ENCODE measurements around the gene ZC3H4. TPM values are rescaled to one million over a fixed set of nuclear protein-coding genes. Genes with fewer than 3 reads are reported as not detected.

ZC3H4 gene
- total and polyA plus RNA-seq, 10 of the 15 experiments (the other 5 are each of a cell fraction or from before 2014, with no cell fraction given) = 5.1 to 86.3 (median 15.5) TPM

DNA sequence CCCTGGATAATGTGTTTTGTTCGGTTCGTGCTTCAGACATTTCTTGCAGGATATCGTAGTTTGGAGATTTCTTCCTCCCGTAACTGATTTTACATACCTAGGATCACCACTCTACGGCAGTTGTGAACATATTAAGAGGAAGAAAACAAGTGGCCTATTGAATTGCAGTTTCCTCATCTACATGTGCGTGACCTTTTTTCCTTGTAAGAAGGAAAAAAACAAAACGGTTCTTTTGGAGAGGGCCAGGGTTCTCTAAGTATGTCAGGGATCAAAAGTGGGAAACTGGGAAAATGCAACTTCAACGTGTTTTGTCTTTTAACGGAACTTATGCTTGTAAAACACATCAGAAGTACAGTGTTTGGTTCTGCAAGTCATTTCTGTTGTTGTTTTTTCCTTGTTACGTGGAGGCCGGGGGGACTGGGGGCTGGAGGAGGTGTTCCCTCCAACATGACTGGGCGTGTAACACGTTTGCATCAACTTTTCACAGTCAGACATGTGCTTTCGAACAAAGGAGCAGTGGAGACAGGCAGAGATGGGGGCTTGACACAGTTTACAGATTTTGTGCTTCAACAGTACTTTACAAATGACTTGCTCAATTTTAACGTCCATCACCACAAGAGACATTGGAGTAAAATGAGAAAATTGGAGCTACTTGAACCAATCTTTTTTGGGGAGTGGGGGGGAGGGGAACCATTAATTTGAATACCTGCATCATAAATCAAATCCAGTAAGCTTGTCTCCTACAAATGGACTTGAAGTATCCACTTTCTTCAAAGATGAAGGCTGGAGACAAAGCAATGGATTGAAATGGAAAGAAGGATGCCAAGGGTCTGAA, 3.8 kb downstream of the ZC3H4 start (continued):
- TF ChIP-seq, protein P1, sequence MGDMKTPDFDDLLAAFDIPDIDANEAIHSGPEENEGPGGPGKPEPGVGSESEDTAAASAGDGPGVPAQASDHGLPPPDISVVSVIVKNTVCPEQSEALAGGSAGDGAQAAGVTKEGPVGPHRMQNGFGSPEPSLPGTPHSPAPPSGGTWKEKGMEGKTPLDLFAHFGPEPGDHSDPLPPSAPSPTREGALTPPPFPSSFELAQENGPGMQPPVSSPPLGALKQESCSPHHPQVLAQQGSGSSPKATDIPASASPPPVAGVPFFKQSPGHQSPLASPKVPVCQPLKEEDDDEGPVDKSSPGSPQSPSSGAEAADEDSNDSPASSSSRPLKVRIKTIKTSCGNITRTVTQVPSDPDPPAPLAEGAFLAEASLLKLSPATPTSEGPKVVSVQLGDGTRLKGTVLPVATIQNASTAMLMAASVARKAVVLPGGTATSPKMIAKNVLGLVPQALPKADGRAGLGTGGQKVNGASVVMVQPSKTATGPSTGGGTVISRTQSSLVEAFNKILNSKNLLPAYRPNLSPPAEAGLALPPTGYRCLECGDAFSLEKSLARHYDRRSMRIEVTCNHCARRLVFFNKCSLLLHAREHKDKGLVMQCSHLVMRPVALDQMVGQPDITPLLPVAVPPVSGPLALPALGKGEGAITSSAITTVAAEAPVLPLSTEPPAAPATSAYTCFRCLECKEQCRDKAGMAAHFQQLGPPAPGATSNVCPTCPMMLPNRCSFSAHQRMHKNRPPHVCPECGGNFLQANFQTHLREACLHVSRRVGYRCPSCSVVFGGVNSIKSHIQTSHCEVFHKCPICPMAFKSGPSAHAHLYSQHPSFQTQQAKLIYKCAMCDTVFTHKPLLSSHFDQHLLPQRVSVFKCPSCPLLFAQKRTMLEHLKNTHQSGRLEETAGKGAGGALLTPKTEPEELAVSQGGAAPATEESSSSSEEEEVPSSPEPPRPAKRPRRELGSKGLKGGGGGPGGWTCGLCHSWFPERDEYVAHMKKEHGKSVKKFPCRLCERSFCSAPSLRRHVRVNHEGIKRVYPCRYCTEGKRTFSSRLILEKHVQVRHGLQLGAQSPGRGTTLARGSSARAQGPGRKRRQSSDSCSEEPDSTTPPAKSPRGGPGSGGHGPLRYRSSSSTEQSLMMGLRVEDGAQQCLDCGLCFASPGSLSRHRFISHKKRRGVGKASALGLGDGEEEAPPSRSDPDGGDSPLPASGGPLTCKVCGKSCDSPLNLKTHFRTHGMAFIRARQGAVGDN (IDR thresholded peaks at IDR 0.05) = peak; percentile 84
- TF ChIP-seq FOXM1 (IDR thresholded peaks at IDR 0.05; ENCODE audit: low read depth, low read length) (peak; percentile 21; the same call in 1 of the 2 replicates), ESRRA (IDR thresholded peaks at IDR 0.05; ENCODE audit: low read length) (no peak), ZSCAN29 (IDR thresholded peaks at IDR 0.05) (peak; percentile 37; the same call in 1 of the 2 replicates), SREBF2 (IDR thresholded peaks at IDR 0.05; ENCODE audit: low read length) (no peak), HDAC6 (IDR thresholded peaks at IDR 0.05; ENCODE audit: unreplicated experiment) (no peak), RAD21 (IDR thresholded peaks at IDR 0.05; ENCODE audit: insufficient read depth, low read depth, low read length) (no peak), POLR2AphosphoS5 (IDR thresholded peaks at IDR 0.05; ENCODE audit: low read length) (peak; percentile 69), SIX5 (IDR thresholded peaks at IDR 0.05; ENCODE audit: low read depth, low read length, severe bottlenecking) (no peak), ZNF24 (IDR thresholded peaks at IDR 0.05) (no peak), EP300 (IDR thresholded peaks at IDR 0.05; ENCODE audit: borderline replicate concordance in 1 of 2, control insufficient read depth in 1 of 2, low read depth in 2 of 2, low read length in 2 of 2) (no peak), RBBP5 (conservative IDR thresholded peaks at IDR 0.05) (no peak), SUPT20H (IDR thresholded peaks at IDR 0.05; ENCODE audit: borderline replicate concordance, control insufficient read depth, low read depth, low read length) (no peak), CBX5 (IDR thresholded peaks at IDR 0.05; ENCODE audit: low read depth) (no peak), JUNB (IDR thresholded peaks at IDR 0.05) (no peak)
- TF ChIP-seq, protein P2, sequence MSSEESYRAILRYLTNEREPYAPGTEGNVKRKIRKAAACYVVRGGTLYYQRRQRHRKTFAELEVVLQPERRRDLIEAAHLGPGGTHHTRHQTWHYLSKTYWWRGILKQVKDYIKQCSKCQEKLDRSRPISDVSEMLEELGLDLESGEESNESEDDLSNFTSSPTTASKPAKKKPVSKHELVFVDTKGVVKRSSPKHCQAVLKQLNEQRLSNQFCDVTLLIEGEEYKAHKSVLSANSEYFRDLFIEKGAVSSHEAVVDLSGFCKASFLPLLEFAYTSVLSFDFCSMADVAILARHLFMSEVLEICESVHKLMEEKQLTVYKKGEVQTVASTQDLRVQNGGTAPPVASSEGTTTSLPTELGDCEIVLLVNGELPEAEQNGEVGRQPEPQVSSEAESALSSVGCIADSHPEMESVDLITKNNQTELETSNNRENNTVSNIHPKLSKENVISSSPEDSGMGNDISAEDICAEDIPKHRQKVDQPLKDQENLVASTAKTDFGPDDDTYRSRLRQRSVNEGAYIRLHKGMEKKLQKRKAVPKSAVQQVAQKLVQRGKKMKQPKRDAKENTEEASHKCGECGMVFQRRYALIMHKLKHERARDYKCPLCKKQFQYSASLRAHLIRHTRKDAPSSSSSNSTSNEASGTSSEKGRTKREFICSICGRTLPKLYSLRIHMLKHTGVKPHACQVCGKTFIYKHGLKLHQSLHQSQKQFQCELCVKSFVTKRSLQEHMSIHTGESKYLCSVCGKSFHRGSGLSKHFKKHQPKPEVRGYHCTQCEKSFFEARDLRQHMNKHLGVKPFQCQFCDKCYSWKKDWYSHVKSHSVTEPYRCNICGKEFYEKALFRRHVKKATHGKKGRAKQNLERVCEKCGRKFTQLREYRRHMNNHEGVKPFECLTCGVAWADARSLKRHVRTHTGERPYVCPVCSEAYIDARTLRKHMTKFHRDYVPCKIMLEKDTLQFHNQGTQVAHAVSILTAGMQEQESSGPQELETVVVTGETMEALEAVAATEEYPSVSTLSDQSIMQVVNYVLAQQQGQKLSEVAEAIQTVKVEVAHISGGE (CRISPR knock-in tag; IDR thresholded peaks at IDR 0.05) = no peak
- TF ChIP-seq, protein P3, sequence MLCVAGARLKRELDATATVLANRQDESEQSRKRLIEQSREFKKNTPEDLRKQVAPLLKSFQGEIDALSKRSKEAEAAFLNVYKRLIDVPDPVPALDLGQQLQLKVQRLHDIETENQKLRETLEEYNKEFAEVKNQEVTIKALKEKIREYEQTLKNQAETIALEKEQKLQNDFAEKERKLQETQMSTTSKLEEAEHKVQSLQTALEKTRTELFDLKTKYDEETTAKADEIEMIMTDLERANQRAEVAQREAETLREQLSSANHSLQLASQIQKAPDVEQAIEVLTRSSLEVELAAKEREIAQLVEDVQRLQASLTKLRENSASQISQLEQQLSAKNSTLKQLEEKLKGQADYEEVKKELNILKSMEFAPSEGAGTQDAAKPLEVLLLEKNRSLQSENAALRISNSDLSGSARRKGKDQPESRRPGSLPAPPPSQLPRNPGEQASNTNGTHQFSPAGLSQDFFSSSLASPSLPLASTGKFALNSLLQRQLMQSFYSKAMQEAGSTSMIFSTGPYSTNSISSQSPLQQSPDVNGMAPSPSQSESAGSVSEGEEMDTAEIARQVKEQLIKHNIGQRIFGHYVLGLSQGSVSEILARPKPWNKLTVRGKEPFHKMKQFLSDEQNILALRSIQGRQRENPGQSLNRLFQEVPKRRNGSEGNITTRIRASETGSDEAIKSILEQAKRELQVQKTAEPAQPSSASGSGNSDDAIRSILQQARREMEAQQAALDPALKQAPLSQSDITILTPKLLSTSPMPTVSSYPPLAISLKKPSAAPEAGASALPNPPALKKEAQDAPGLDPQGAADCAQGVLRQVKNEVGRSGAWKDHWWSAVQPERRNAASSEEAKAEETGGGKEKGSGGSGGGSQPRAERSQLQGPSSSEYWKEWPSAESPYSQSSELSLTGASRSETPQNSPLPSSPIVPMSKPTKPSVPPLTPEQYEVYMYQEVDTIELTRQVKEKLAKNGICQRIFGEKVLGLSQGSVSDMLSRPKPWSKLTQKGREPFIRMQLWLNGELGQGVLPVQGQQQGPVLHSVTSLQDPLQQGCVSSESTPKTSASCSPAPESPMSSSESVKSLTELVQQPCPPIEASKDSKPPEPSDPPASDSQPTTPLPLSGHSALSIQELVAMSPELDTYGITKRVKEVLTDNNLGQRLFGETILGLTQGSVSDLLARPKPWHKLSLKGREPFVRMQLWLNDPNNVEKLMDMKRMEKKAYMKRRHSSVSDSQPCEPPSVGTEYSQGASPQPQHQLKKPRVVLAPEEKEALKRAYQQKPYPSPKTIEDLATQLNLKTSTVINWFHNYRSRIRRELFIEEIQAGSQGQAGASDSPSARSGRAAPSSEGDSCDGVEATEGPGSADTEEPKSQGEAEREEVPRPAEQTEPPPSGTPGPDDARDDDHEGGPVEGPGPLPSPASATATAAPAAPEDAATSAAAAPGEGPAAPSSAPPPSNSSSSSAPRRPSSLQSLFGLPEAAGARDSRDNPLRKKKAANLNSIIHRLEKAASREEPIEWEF (IDR thresholded peaks at IDR 0.05; ENCODE audit: insufficient replicate concordance, low read depth, low read length) = no peak

All from GM12878 (cell line).